Stomach (tissue), 9 donors: ENCODE measurements around the gene SDK2. TPM values are rescaled to one million over a fixed set of nuclear protein-coding genes. Genes with fewer than 3 reads are reported as not detected.
A peak's percentile ranks its signal among the peaks of the same experiment; 100 is the strongest.

Source experiments
- DNase-seq, 2 donors: peaks; one replicate each; pipeline versions ENCODE4 v3.0.0 to v3.0.0-alpha.2; 2013 to 2019
- H3K27ac ChIP-seq, 5 donors: fragments of 200-600 bp in 4 of 5; sonication (generic) in 4 of 5; one replicate each; pipeline ENCODE4 v1.5.1; 2013 to 2019; ENCODE audit warnings: mild to moderate bottlenecking in 1 of 5, moderate library complexity in 1 of 5
- H3K27me3 ChIP-seq, 3 donors: fragments of 200-600 bp; sonication (generic); one replicate each; pipeline ENCODE4 v1.5.1; 2017 to 2019; ENCODE audit warnings: mixed run types in 1 of 3
- H3K36me3 ChIP-seq, 4 donors: fragments of 200-600 bp; sonication (generic); 1 replicate in 3 of 4; 2 replicates in 1 of 4; pipeline ENCODE4 v1.5.1; 2016 to 2019
- H3K4me1 ChIP-seq, 4 donors: fragments of 200-600 bp; sonication (generic); one replicate each; pipeline ENCODE4 v1.5.1; 2016 to 2019
- H3K4me3 ChIP-seq, 4 donors: fragments of 200-600 bp; sonication (generic) in 3 of 4; one replicate each; pipeline ENCODE4 v1.5.1; 2016 to 2019; ENCODE audit warnings: mild to moderate bottlenecking in 1 of 4
- H3K9me3 ChIP-seq, 4 donors: fragments of 200-600 bp; sonication (generic); one replicate each; pipeline ENCODE4 v1.5.1; 2016 to 2019
- EP300 ChIP-seq: sonication (generic); formaldehyde crosslinking; IDR thresholded peaks from one replicate; pipeline ENCODE4 v1.6.1; 2017; ENCODE audit warnings: antibody characterized with exemption
- POLR2A ChIP-seq, 4 donors: fragments of 450-650 bp; IDR thresholded peaks; one replicate each; pipeline ENCODE4 v1.6.1; 2016; ENCODE audit warnings: antibody characterized with exemption in 4 of 4, control low read depth in 2 of 4, mild to moderate bottlenecking in 1 of 4, moderate library complexity in 1 of 4
- POLR2AphosphoS5 ChIP-seq, 3 donors: sonication (generic); formaldehyde crosslinking; IDR thresholded peaks; one replicate each; pipeline ENCODE4 v1.6.1; 2016; ENCODE audit warnings: antibody characterized with exemption in 3 of 3
- WGBS, 5 donors: extraction: QIAGEN DNeasy Blood & Tissue Kit in 3 of 5; methylation state at CpG; one replicate each; pipeline versions ENCODE4 v1.1.5 to v1.1.7; 2013 to 2018; 5-methylcytosine and 5-hydroxymethylcytosine counted together
- intact Hi-C: fragments of 100-400 bp; cut with DNase I; formaldehyde crosslinking; loops from one replicate; pipeline ENCODE4 v1.15.1; 2023; ENCODE audit warnings: low total_unique reads
- polyA plus RNA-seq, 3 donors: library from polyadenylated mRNA; stranded (reverse); fragments of 200-250 nt; gene quantifications; one replicate each; pipeline ENCODE4 v1.2.3, GENCODE V29; 2013
- total RNA-seq, 5 donors: library from RNA; depleted of rRNA; stranded (reverse); fragments of >200 nt; gene quantifications; one replicate each; pipeline versions ENCODE4 v1.1.0 to v1.2.3, GENCODE V29; 2014 to 2016
- TF ChIP-seq, protein P1 (sequence below), 7 experiments: fragments of 450-650 bp in 4 of 7; fragments of 200-600 bp in 3 of 7; sonication (generic) in 3 of 7; IDR thresholded peaks; one replicate each; pipeline ENCODE4 v1.5.1; 2016 to 2019; ENCODE audit warnings: antibody characterized with exemption in 7 of 7, control low read depth in 2 of 7, mild to moderate bottlenecking in 1 of 7
- donor health status: healthy with polysubstance abuse.
- donor health status: Bipolar disorder and iron deficiency.
- donor health status: healthy.

Gene SDK2
- total and polyA plus RNA-seq, 8 donors, result under 0.01 to 9.6 (median 0.44) TPM; not detected in 1

DNA sequence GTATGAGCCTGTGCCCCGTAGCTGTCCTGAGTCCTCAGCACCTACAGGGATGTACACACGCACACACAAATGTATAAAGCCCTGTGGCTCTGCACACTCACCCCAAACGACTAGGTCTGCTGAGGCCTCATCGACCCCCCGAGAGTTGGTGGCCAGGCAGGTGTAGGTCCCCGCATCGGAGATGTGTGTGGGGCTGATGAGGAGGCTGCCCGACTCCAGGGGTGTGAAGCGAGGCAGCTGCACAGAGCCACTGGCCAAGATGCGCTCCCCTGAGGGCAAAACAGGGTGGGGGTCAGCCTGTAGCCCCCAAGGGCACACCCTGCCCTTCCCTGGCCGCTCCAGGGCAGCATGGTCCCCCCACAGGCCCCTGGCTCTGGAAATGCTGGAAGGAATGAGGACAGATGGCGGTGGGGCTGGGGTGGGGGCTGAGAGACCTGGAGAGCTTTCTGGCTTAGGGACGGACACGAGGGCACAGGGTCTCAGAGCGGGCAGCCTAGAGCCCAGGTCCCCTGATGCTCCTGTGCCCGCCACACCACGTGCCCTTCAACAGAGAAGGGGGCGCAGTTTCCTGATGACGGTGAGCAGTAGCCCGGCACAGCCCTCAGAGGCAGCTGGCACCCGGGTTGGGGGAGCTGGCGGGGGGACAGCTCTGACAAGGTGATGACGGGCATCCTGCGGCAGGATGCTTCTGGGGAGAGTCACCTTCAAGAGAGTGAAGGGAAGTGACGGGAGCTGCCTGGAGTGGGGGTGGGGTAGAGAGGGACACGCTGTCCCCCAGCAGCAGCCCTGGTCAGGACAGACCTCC, 212.6 kb downstream of the SDK2 start:
- no peak overlapping the region for H3K27ac ChIP-seq
- TF ChIP-seq POLR2A (IDR thresholded peaks at IDR 0.05) (no peak), POLR2AphosphoS5 (IDR thresholded peaks at IDR 0.05) (no peak), EP300 (no peak)
- TF ChIP-seq, protein P1, sequence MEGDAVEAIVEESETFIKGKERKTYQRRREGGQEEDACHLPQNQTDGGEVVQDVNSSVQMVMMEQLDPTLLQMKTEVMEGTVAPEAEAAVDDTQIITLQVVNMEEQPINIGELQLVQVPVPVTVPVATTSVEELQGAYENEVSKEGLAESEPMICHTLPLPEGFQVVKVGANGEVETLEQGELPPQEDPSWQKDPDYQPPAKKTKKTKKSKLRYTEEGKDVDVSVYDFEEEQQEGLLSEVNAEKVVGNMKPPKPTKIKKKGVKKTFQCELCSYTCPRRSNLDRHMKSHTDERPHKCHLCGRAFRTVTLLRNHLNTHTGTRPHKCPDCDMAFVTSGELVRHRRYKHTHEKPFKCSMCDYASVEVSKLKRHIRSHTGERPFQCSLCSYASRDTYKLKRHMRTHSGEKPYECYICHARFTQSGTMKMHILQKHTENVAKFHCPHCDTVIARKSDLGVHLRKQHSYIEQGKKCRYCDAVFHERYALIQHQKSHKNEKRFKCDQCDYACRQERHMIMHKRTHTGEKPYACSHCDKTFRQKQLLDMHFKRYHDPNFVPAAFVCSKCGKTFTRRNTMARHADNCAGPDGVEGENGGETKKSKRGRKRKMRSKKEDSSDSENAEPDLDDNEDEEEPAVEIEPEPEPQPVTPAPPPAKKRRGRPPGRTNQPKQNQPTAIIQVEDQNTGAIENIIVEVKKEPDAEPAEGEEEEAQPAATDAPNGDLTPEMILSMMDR (IDR thresholded peaks at IDR 0.05), result no peak
- H3K27me3 ChIP-seq, result peaks cover 0 to 18% (median 5%) of the 10 kb centered on the region in 3 donors
- DNase-seq, result no peak
- intact Hi-C loops, result no loop called here
- H3K9me3 ChIP-seq, result no peaks in the 10 kb centered on the region
- WGBS, 5 donors, result 77 to 84% (median 83%) methylated on average over 15 to 26 of the region's 26 CpGs
- no peaks in the 10 kb centered on the region for H3K36me3 ChIP-seq
- H3K4me1 ChIP-seq, result peaks cover 0 to 19% (median 8%) of the 10 kb centered on the region in 4 donors
- H3K4me3 ChIP-seq, result no peak overlapping the region

DNA sequence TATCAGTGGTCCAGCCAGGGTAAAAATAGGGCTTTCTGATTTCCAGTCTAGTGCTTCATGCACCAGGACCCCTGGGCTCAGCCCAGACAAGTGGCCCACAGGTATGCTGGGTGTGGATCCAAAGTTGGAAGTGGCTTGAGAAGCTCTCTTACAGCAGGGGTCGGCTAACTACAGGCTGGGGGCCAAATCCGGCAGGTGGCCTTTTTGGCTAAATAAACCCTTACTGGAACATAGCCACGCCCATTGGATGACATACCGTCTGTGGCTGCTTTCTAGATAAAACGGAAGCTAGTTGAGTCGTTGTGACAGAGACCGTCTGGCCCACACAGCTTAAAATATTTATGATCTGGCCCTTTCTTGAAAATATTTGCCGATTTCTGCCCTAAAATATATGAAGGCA, 213.4 kb downstream of the SDK2 start:
- Histone ChIP-seq H3K36me3 (no peaks in the 10 kb centered on the region), H3K4me1 (peaks cover 0 to 19% (median 8%) of the 10 kb centered on the region in 4 donors), H3K9me3 (no peaks in the 10 kb centered on the region), H3K4me3 (no peak overlapping the region), H3K27me3 (peaks cover 0 to 18% (median 5%) of the 10 kb centered on the region in 3 donors), H3K27ac (no peak overlapping the region)
- TF ChIP-seq, protein P1 (IDR thresholded peaks at IDR 0.05), result no peak
- TF ChIP-seq POLR2AphosphoS5 (IDR thresholded peaks at IDR 0.05), result no peak
- DNase-seq, result peak in 1 of 2 donors; percentile 57
- intact Hi-C loops, result no loop called here
- WGBS, 5 donors, result 23 to 49% (median 25%) methylated on average over 8 of the region's 8 CpGs

DNA sequence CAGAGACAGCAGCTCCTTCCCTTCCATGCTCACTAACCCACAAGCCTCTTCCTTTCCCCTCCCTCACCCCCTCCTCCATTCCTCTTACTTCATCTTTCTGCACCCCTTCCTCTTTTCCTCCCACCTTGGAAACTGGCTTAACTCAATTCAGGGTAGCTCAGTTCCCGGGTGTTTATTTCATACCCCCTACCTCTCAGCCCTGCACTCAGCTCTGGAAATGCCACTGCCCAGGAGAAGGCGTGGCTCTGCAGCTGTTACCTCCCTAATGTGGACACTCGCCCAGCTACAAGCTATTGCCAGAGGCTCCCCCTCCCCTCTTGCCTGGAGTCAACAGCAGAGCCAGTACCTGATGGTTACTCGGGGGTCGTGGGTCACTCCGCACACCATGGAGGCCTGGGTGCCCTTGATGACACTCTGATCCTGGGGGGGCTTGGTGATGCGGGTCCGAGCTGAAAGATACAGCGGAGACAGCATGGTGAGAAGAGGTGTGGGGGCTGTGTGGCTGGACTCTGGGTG, 214.0 kb downstream of the SDK2 start:
- intact Hi-C loops, result no loop called here
- Histone ChIP-seq H3K27me3 (peaks cover 0 to 18% (median 5%) of the 10 kb centered on the region in 3 donors), H3K27ac (no peak overlapping the region), H3K36me3 (no peaks in the 10 kb centered on the region), H3K4me1 (peaks cover 0 to 19% (median 8%) of the 10 kb centered on the region in 4 donors), H3K9me3 (no peaks in the 10 kb centered on the region), H3K4me3 (no peak overlapping the region)
- DNase-seq, result peak in 1 of 2 donors; percentile 27
- TF ChIP-seq, protein P1 (IDR thresholded peaks at IDR 0.05), result no peak
- no peak for TF ChIP-seq POLR2A (IDR thresholded peaks at IDR 0.05)
- TF ChIP-seq POLR2AphosphoS5 (IDR thresholded peaks at IDR 0.05), result no peak
- no peak for TF ChIP-seq EP300
- 51 to 74% (median 59%) methylated on average over 9 of the region's 9 CpGs for WGBS, 5 donors

DNA sequence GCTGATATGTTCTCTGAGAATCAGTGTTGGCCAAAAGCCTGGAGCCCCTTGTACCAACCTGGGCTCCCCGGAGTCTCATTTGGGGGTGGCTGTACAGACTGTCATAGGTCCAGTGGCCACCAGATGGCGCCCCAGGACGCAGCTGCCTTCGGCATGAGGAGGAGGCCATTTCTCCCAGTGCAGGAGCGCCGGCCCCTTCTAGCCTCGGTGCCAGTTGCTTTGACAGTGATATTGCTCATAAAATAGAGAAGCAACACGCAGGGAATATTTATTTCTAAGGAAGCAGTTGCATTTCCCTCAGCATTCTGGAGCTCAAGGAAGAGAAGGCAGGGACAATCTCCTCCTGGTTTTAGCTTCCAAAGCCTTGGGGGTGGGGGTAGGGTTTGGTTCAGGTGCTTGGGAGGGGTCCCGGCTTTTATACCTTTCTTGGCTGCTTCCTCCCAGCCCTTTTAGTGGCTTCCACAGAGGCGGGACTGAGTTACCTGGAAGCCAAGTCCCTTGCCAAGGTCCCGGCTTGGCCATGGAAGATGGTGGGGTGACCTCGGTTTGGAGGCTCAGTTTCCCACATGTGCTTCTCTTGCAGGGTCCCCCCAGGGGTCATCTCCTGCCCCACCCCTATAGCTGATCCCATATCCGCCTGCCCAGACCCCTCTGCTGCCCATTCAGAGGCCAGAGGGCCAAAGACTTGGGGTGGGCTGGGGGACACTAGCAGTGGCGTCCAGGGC, 214.6 kb downstream of the SDK2 start:
- Histone ChIP-seq H3K36me3 (no peaks in the 10 kb centered on the region), H3K27ac (no peak overlapping the region), H3K27me3 (peaks cover 0 to 18% (median 5%) of the 10 kb centered on the region in 3 donors), H3K9me3 (no peaks in the 10 kb centered on the region), H3K4me3 (no peak overlapping the region), H3K4me1 (peaks cover 0 to 19% (median 8%) of the 10 kb centered on the region in 4 donors)
- no peak for TF ChIP-seq POLR2AphosphoS5 (IDR thresholded peaks at IDR 0.05)
- TF ChIP-seq, protein P1 (IDR thresholded peaks at IDR 0.05), result peak in 5 of 7 experiments; percentile 87 to 97 (median 90)
- peak; percentile 86 to 94 for DNase-seq
- WGBS, 5 donors, result 23 to 31% (median 26%) methylated on average over 14 of the region's 14 CpGs
- intact Hi-C loops, result loop anchor here (5.0 kb wide), 1 partner anchor 748 kb away; no protein-coding TSS in a partner anchor
